Effector memory CD4-positive, alpha-beta T cell (primary cell): Measurements from ENCODE around the gene PROB1.
A peak's percentile ranks its signal among the peaks of the same experiment; 100 is the strongest.

Experiments used
- DNase-seq, 3 donors: peaks; one replicate each; pipeline ENCODE4 v3.0.0-alpha.2; 2020
- H3K27ac ChIP-seq: 2 replicates; pipeline ENCODE4 v1.7.0; 2013; ENCODE audit warnings: mild to moderate bottlenecking, low read length, moderate library complexity; ENCODE audit not compliant: insufficient read depth, poor library complexity, severe bottlenecking
- H3K27me3 ChIP-seq: replicated peaks from 2 replicates; pipeline ENCODE4 v1.7.0; 2013; ENCODE audit warnings: mild to moderate bottlenecking, low read length; ENCODE audit not compliant: insufficient read depth, control insufficient read depth, poor library complexity, severe bottlenecking
- H3K36me3 ChIP-seq: 2 replicates; pipeline ENCODE4 v1.7.0; 2013; ENCODE audit warnings: mild to moderate bottlenecking, low read length, moderate library complexity; ENCODE audit not compliant: control insufficient read depth, insufficient read depth
- H3K4me1 ChIP-seq: 2 replicates; pipeline ENCODE4 v1.7.0; 2013; ENCODE audit warnings: low read length, mild to moderate bottlenecking; ENCODE audit not compliant: control insufficient read depth, insufficient read depth, poor library complexity, severe bottlenecking
- H3K4me3 ChIP-seq: 2 replicates; pipeline ENCODE4 v1.7.0; 2013; ENCODE audit warnings: low read length, low read depth, mild to moderate bottlenecking; ENCODE audit not compliant: insufficient read depth, poor library complexity, severe bottlenecking
- H3K9me3 ChIP-seq: 2 replicates; pipeline ENCODE4 v1.7.0; 2013; ENCODE audit warnings: mild to moderate bottlenecking, low read length, moderate library complexity; ENCODE audit not compliant: control insufficient read depth

The PROB1 gene

GRCh38 chr5:139343476-139343875 lies 51.4 kb downstream of the PROB1 start:
- Histone ChIP-seq H3K36me3 (no peaks in the 10 kb centered on the region), H3K27ac (no peak overlapping the region), H3K4me1 (peaks cover 19% of the 10 kb centered on the region), H3K27me3 (no peaks in the 10 kb centered on the region), H3K9me3 (no peaks in the 10 kb centered on the region), H3K4me3 (no peak overlapping the region)
- DNase-seq, result no peak

- peak overlapping the region; percentile 95 for H3K4me3 ChIP-seq
- DNase-seq, result no peak
- no peaks in the 10 kb centered on the region for H3K27me3 ChIP-seq
- H3K4me1 ChIP-seq, result peaks cover 19% of the 10 kb centered on the region
- peak overlapping the region; percentile 99 for H3K27ac ChIP-seq
- H3K9me3 ChIP-seq, result no peaks in the 10 kb centered on the region
- H3K36me3 ChIP-seq, result no peaks in the 10 kb centered on the region
Measured at GRCh38 chr5:139342423-139342723, 52.5 kb downstream of the PROB1 start.

DNA sequence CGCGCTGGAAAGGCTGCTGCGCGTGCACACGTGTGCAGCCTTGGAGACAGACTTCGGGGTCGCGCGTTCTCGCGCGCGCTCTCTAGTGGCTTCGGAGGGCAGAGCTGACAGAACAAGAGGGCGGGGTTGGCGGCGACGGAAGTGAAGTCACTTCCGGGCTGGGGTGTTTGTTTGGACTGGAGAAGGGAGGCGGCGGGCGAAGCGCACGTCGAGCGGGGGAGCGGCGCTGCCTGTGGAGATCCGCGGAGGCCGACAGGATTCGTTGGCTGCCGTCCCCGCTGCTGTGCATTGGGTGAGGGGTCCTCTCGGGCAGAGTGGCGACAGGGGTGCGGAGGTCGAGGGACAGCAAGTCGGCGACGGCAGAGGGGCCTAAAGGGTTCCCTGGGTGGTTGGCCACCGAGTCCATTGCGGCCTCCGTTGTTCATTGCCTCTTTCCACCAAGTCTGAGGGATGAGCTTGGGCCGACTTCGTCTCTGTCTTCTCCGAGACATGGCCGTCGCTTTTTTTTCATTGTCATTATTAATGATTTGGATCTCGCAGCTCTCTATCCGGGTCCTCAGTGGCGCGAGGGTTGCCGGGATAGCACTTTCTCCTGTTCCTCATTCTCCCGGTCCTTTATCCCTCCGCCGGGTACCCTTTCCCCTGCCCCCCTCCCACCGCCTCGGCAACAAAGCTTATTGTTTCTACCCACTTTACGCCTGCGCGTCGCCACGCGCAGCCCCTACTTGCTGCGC lies 53.0 kb downstream of the PROB1 start, which contains the start of gene PAIP2:
PAIP2 (plus strand) TSS at position 166 of the 734 bp plus-strand sequence. CDS start 21,931 bp downstream, outside the sequence.
- no peaks in the 10 kb centered on the region for H3K36me3 ChIP-seq
- H3K4me1 ChIP-seq, result peaks cover 19% of the 10 kb centered on the region
- peak; percentile 94 to 97 (median 94) for DNase-seq
- H3K9me3 ChIP-seq, result no peaks in the 10 kb centered on the region
- H3K4me3 ChIP-seq, result peak within 1 kb of the TSS; percentile 95
- no peaks in the 10 kb centered on the region for H3K27me3 ChIP-seq
- peak within 1 kb of the TSS; percentile 99 for H3K27ac ChIP-seq

DNA sequence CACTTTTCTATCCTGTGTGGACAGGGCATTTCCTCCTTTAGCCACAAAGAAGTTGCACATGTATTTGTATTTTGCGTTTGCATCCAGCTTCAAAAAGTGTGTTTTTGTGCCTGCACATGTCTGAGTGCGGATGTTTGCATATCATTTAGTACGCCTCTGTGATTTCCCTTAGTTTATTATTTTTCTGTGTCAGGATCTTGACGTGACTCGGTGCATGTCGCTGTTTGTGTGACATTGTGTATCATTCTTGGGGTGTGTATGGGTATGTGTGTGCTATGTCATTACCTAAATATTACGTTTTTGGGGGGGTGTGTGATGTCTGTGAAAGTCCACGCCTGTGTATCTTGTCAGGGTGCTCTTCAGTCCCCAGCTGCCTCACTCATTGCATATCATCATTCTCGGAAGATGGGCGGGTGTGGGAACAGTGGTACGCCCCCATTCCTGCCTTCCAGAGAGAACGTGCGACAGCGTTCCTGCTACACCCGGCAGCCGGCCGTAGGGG lies 53.7 kb downstream of the PROB1 start:
- no peaks in the 10 kb centered on the region for H3K9me3 ChIP-seq
- no peaks in the 10 kb centered on the region for H3K36me3 ChIP-seq
- H3K4me1 ChIP-seq, result peaks cover 19% of the 10 kb centered on the region
- peak overlapping the region; percentile 99 for H3K27ac ChIP-seq
- peak overlapping the region; percentile 95 for H3K4me3 ChIP-seq
- DNase-seq, result no peak
- H3K27me3 ChIP-seq, result no peaks in the 10 kb centered on the region
